CD4-positive, alpha-beta T cell treated with Interleukin-4 for 4 hours (primary cell): Measurements from ENCODE around the gene CCL1.

Experiments used
- DNase-seq: peaks from one replicate; pipeline ENCODE4 v3.0.0-alpha.2; 2020

The CCL1 gene

GRCh38 chr17:34363183-34363661 lies at the start of gene CCL1:
CCL1 (minus strand) TSS chr17:34363233; CDS start chr17:34363161, 72 bp downstream.
- DNase-seq = no peak

GRCh38 chr17:34412534-34412933 lies 49.5 kb upstream of the CCL1 start:
- DNase-seq = no peak

GRCh38 chr17:34411646-34412421 lies 48.8 kb upstream of the CCL1 start:
- no peak for DNase-seq

- DNase-seq = no peak
These were observed 46.3 kb upstream of the CCL1 start for GRCh38 chr17:34409352-34409751.

- DNase-seq = no peak
These were observed 45.4 kb upstream of the CCL1 start for GRCh38 chr17:34408439-34408838.

GRCh38 chr17:34406226-34406625 lies 43.2 kb upstream of the CCL1 start:
- DNase-seq = no peak

GRCh38 chr17:34403006-34403405 lies 40.0 kb upstream of the CCL1 start:
- no peak for DNase-seq

GRCh38 chr17:34401165-34401564 lies 38.1 kb upstream of the CCL1 start:
- DNase-seq = no peak

- DNase-seq = no peak
These were observed 37.4 kb upstream of the CCL1 start for GRCh38 chr17:34400301-34400931.

- no peak for DNase-seq
These were observed 36.7 kb upstream of the CCL1 start for GRCh38 chr17:34399725-34400124.

GRCh38 chr17:34398990-34399389 lies 36.0 kb upstream of the CCL1 start:
- DNase-seq = no peak

- no peak for DNase-seq
These were observed 34.2 kb upstream of the CCL1 start for GRCh38 chr17:34397265-34397664.

GRCh38 chr17:34393401-34393800 lies 30.4 kb upstream of the CCL1 start:
- DNase-seq = no peak

- DNase-seq = no peak
These were observed 28.2 kb upstream of the CCL1 start for GRCh38 chr17:34391241-34391640.

GRCh38 chr17:34390649-34391048 lies 27.6 kb upstream of the CCL1 start:
- DNase-seq = no peak

GRCh38 chr17:34389126-34389750 lies 26.2 kb upstream of the CCL1 start:
- DNase-seq = no peak

- no peak for DNase-seq
These were observed 24.5 kb upstream of the CCL1 start for GRCh38 chr17:34387566-34387965.

GRCh38 chr17:34386697-34387550 lies 23.9 kb upstream of the CCL1 start:
- no peak for DNase-seq

- no peak for DNase-seq
These were observed 23.3 kb upstream of the CCL1 start for GRCh38 chr17:34386343-34386696.

- DNase-seq = no peak
These were observed 22.0 kb upstream of the CCL1 start for GRCh38 chr17:34384822-34385605.

GRCh38 chr17:34384271-34384670 lies 21.2 kb upstream of the CCL1 start:
- DNase-seq = no peak

GRCh38 chr17:34383216-34383615 lies 20.2 kb upstream of the CCL1 start:
- DNase-seq = no peak
